ENCODE data around the gene NCEH1.
A peak's percentile ranks its signal among the peaks of the same experiment; 100 is the strongest.
"Not testable (repeated sequence)": the region's sequence is repeated elsewhere in the genome, so short reads cannot be mapped to it uniquely, and the experiment has no call there.

NCEH1 gene

DNA sequence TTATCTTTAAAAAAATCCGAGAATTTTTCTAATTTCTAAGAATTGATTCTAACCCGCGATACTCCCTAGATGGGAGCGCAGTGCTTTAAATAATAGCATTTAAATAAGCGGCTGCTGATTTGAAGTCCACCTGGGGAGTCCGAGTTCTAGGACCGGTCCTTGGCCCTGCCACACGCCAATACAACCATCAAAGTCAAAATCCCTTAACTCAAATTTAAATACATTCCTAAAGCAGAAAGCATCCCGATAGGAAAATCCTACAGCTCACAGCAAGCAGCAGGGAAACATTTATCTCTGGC is 39.2 kb upstream of the NCEH1 start:
- TF ChIP-seq, protein P1, sequence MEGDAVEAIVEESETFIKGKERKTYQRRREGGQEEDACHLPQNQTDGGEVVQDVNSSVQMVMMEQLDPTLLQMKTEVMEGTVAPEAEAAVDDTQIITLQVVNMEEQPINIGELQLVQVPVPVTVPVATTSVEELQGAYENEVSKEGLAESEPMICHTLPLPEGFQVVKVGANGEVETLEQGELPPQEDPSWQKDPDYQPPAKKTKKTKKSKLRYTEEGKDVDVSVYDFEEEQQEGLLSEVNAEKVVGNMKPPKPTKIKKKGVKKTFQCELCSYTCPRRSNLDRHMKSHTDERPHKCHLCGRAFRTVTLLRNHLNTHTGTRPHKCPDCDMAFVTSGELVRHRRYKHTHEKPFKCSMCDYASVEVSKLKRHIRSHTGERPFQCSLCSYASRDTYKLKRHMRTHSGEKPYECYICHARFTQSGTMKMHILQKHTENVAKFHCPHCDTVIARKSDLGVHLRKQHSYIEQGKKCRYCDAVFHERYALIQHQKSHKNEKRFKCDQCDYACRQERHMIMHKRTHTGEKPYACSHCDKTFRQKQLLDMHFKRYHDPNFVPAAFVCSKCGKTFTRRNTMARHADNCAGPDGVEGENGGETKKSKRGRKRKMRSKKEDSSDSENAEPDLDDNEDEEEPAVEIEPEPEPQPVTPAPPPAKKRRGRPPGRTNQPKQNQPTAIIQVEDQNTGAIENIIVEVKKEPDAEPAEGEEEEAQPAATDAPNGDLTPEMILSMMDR (IDR thresholded peaks at IDR 0.05; ENCODE audit: insufficient read depth, low read length, missing control alignments), result no peak
- CTCF ChIA-PET, result interaction anchor here (0.6 to 4.1 kb wide), 15 partner anchors 9 to 138 kb away, joined by 3 to 25 read pairs (median 5); partner anchors contain the start of gene NCEH1
- no peak for DNase-seq (ENCODE audit: low read depth, low spot score)
- H3K4me3 ChIP-seq (ENCODE audit: low read depth, low read length), result peak overlapping the region; percentile 54
- POLR2A ChIA-PET, result interaction anchor here (1.3 to 2.5 kb wide), 2 partner anchors 39 to 77 kb away, joined by 3 to 14 read pairs; partner anchors contain the start of gene NCEH1

DNA sequence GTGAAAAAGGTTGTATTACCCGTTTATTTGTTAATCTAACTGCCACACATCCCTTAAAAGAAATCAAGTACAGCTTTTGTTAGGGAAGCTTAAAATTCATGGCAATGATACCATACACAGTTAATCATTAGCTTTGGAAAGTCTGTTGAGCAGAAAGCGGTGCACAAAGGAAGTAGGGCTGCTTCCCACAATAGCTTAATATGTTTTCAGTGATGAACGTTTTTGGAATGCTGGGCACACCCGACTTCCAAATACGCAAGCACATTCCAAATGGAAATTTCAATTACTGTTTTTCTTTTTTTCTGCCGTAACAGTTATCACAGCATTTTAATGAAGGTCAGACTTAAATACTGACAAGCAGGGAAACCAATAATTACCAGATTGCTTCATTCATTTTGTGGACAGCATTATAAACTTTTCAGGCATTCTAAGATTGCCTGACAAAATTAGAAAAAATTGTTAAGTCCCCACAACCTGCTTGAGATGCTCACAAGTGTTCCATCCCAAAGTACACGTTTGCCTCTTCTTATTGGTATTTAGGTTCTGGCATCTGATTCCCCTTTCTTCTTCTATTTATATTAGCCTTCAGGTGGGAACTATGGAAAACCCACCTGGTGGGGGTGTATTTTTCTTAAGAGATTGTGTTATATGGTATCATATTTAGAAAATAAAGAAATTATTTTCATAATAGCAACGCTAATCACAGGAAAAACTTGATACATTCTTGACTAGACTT is 38.5 kb upstream of the NCEH1 start:
- peak overlapping the region; percentile 54 for H3K4me3 ChIP-seq (ENCODE audit: low read depth, low read length)
- POLR2A ChIA-PET, result interaction anchor here (1.3 to 2.5 kb wide), 2 partner anchors 39 to 76 kb away, joined by 3 to 14 read pairs; partner anchors contain the start of gene NCEH1
- TF ChIP-seq, protein P1 (IDR thresholded peaks at IDR 0.05; ENCODE audit: insufficient read depth, low read length, missing control alignments), result no peak
- peak; percentile 86 for DNase-seq (ENCODE audit: low read depth, low spot score)
- CTCF ChIA-PET, result interaction anchor here (0.6 to 4.1 kb wide), 11 partner anchors 9 to 82 kb away, joined by 3 to 25 read pairs (median 7); partner anchors contain the start of gene NCEH1

DNA sequence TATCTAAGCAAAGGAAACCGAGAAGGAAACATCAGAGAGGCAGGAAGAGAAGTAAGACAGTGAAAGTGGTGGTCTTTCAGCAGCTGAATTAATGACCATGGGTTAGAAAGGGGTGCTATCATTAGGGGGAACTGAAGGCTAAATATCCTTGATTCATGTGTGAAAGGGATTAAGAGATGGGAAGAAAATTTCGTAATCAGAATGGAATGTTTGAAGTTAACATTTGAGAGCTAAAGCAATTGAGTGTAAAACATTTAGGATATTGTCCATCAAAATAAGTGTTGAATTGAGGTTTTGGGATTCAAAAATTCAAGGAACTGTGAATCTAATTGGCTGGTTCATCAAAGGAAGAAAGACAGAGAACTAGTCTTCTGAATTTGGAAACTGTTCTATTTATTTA is 35.6 kb upstream of the NCEH1 start:
- no peak for DNase-seq (ENCODE audit: low read depth, low spot score)
- no peak overlapping the region for H3K4me3 ChIP-seq (ENCODE audit: low read depth, low read length)
- CTCF ChIA-PET, result interaction anchor here (1.7 kb wide), 1 partner anchor 74 kb away, joined by 6 read pairs; no protein-coding TSS in a partner anchor
- TF ChIP-seq, protein P1 (IDR thresholded peaks at IDR 0.05; ENCODE audit: insufficient read depth, low read length, missing control alignments), result no peak
- POLR2A ChIA-PET, result no interaction called here

DNA sequence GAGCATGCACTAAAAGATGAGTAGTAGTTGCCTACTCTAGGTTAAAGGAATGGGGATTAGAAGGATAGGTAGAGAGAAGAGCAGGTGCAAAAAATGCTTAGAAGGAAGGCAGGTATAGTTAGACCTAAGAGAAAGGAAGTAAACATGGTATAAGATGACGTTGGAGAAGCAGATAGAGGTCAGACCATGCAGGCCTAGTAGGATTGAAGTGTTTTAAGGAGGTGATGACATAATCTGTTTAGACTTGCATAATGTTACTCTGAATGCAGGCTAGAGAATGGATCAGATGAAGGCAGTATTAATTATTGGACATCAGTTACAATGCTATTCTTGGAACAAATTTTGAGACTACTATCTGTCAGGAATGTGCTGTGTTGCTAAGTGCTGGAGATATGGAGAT is 28.6 kb upstream of the NCEH1 start:
- TF ChIP-seq, protein P1 (IDR thresholded peaks at IDR 0.05; ENCODE audit: insufficient read depth, low read length, missing control alignments), result no peak
- H3K4me3 ChIP-seq (ENCODE audit: low read depth, low read length), result no peak overlapping the region
- CTCF ChIA-PET, result interaction anchor here (2.1 kb wide), 1 partner anchor 10 kb away, joined by 10 read pairs; the partner anchor contains the start of gene ECT2
- no peak for DNase-seq (ENCODE audit: low read depth, low spot score)
- POLR2A ChIA-PET, result no interaction called here

DNA sequence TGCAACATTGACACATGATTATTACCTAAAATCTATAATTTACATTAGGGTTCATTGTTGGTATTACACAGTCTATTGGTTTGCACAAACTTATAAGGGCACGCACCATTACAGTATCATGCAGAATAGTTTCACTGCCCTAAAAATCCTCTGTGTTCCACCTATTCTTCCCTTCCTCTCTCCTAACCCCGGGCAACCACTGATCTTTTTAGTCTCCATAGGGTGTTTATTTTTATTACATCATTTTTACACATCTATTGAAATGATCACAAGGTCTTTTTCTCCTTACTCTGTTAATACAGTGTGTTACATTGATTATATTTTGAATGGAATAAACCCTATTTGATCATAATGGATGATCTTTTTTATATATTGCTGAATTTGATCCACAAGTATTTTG is 24.1 kb upstream of the NCEH1 start:
- ChIA-PET POLR2A (no interaction called here), CTCF (no interaction called here)
- H3K4me3 ChIP-seq (ENCODE audit: low read depth, low read length), result no peak overlapping the region
- TF ChIP-seq, protein P1 (IDR thresholded peaks at IDR 0.05; ENCODE audit: insufficient read depth, low read length, missing control alignments), result no peak
- DNase-seq (ENCODE audit: low read depth, low spot score), result no peak

DNA sequence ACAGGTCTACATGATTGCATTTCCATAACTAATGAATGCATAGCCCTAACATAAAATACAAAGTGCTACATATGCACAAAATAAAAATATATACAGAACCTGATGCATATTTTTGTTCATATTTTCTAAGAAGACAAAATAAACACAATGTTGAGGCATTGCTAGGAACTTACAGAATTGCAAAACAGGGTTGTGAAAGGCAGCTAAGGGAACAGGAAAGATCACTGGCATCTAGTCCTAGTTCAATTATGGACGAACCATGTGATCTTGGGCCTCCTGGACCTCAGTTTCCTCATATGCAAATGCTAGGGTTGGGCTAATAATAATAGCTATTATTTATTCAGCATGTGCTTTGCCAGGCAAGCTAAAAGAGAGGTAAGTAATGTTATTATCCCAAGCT is 15.5 kb upstream of the NCEH1 start:
- H3K4me3 ChIP-seq (ENCODE audit: low read depth, low read length), result no peak overlapping the region
- no peak for DNase-seq (ENCODE audit: low read depth, low spot score)
- TF ChIP-seq, protein P1 (IDR thresholded peaks at IDR 0.05; ENCODE audit: insufficient read depth, low read length, missing control alignments), result no peak
- CTCF ChIA-PET, result interaction anchor here (1.0 to 1.4 kb wide), 3 partner anchors 9 to 23 kb away, joined by 3 to 7 read pairs (median 5); partner anchors contain the start of genes ECT2 and NCEH1
- POLR2A ChIA-PET, result no interaction called here

DNA sequence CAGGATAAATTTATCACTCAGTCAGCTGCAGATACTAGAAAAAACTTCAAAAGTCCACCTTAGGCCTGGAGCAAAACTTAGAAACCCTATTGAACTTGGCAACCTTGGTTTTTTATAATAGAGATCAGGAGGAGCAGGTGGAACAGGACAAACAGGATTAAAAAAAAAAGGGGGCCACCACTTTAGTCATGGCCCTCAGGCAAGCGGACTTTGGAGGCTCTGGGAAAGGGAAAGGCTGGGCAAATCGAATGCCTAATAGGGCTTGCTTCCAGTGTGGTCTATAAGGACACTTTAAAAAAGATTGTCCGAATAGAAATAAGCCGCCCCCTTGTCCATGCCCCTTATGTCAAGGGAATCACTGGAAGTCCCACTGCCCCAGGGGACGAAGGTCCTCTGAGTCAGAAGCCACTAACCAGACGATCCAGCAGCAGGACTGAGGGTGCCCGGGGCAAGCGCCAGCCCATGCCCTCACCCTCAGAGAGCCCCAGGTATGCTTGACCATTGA is 11.7 kb upstream of the NCEH1 start:
- POLR2A ChIA-PET; H3K4me3 ChIP-seq (ENCODE audit: low read depth, low read length); CTCF ChIA-PET; DNase-seq (ENCODE audit: low read depth, low spot score): not testable (repeated sequence)
